ENCODE data around the gene EXPH5.
"Not testable (repeated sequence)": the region's sequence is repeated elsewhere in the genome, so short reads cannot be mapped to it uniquely, and the experiment has no call there.

EXPH5 gene

DNA sequence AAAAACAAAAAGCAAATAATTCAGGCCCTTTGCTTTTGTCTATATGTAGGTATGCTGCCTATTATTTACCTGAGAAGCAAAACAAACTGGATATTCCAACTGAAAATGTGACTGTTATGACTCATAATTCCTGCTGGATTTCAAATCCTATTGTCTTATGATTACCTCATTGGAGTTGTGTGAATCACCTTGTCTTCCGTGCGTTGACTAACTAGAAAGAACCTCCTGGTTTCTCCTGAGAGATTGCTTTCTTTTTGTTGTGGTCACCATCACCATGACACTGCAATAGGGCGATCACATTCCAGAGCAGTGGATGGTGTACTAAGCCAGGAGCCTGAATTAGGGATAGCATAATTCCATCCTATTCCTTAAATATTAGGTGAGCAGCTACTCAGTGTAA, 23.0 kb upstream of the EXPH5 start:
- no peak for DNase-seq (ENCODE audit: low spot score)
- H3K27ac ChIP-seq = no peak overlapping the region
- TF ChIP-seq, protein P1, sequence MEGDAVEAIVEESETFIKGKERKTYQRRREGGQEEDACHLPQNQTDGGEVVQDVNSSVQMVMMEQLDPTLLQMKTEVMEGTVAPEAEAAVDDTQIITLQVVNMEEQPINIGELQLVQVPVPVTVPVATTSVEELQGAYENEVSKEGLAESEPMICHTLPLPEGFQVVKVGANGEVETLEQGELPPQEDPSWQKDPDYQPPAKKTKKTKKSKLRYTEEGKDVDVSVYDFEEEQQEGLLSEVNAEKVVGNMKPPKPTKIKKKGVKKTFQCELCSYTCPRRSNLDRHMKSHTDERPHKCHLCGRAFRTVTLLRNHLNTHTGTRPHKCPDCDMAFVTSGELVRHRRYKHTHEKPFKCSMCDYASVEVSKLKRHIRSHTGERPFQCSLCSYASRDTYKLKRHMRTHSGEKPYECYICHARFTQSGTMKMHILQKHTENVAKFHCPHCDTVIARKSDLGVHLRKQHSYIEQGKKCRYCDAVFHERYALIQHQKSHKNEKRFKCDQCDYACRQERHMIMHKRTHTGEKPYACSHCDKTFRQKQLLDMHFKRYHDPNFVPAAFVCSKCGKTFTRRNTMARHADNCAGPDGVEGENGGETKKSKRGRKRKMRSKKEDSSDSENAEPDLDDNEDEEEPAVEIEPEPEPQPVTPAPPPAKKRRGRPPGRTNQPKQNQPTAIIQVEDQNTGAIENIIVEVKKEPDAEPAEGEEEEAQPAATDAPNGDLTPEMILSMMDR (IDR thresholded peaks at IDR 0.05) = no peak
- no peak overlapping the region for H3K4me3 ChIP-seq

DNA sequence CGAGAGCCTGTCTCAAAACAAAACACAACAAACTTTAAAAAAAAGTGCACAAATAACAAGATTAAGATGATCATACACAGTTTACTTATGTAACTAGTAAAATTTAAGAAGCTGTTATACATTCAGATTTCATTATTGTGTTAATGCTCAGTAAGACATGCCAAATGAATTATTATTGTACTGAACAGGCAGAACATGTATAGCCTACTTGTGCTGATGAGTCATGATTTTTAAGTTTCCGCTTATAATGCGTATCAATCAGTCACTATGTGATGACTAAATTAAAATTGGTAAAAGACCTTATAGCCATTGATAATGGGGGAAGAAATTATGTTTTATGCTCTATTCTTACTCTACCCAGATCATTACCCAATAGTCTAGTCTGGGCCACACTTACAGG, 20.5 kb upstream of the EXPH5 start:
- H3K27ac ChIP-seq = no peak overlapping the region
- TF ChIP-seq, protein P1 (IDR thresholded peaks at IDR 0.05) = no peak
- H3K4me3 ChIP-seq = no peak overlapping the region
- no peak for DNase-seq (ENCODE audit: low spot score)

DNA sequence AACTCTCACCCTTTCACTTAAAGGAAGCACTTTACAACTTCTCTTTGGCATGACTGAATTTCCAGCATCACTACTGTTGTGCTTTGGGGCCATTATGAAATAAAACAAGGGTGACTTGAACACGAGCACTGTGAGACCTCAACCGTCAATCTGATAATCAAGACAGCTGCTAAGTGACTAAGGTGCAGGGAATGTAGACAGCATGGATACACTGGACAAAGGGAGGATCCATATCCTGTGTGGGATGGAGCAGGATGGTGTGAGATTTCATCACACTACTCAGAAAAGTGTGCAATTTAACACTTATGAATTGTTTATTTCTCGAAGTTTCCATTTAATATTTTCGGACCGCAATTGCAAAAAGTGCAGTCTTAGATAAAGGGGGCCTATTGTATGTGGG, 16.1 kb upstream of the EXPH5 start:
- TF ChIP-seq, protein P1 (IDR thresholded peaks at IDR 0.05) = no peak
- Histone ChIP-seq H3K27ac (no peak overlapping the region), H3K4me3 (no peak overlapping the region)
- DNase-seq (ENCODE audit: low spot score) = no peak

DNA sequence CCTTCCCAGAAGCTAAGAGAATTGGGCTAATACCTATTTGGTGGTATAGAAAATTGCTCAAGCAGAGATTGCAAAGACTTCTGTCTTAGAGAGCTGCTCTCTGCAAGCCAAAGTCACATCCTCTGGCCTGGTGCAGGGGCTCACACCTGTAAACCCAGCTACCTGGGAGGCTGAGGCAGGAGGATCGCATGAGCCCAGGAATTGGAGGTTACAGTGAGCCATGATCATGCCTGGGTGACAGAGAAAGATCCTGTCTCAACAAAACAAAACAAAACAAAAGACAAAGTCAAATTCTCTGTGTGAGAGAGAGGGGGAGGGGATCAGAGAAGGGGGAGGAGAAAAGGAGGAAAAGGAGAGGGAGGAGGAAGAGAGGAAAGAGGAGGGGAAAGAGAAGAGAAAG, 15.0 kb upstream of the EXPH5 start:
- DNase-seq (ENCODE audit: low spot score) = no peak
- TF ChIP-seq, protein P1 (IDR thresholded peaks at IDR 0.05) = no peak
- Histone ChIP-seq H3K4me3 (no peak overlapping the region), H3K27ac (no peak overlapping the region)

DNA sequence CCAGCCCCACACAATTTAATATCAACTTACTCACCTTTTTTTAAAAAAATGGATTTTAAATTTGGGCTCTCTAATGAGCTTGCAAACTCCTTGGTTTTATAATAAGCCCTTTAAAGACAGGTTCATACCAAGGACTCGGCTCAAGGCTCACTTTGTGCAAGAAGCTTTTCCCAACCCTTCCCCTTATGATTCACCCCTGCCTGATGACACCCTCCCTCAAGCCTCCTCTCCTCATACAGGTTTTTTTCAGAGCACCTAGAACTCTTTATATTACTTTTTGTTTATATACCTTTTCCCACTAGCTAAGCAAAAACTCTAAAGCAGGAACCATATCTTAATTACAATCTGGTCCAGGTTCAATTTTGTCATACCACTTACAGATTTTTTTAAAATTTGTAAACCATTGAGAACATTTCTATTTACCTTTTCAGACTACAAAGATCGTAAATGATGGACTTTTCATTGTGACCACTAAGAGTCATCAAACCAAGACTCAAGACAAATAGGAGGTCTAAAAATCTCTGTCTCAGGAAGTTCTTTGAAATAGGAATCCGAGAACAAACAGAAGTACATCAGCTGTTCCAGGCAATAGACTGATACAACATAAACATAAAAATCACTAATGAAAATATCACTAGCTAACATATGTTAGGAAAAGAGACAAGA, 13.1 kb upstream of the EXPH5 start:
- H3K27ac ChIP-seq = no peak overlapping the region
- H3K4me3 ChIP-seq = no peak overlapping the region
- TF ChIP-seq, protein P1 (IDR thresholded peaks at IDR 0.05) = no peak
- DNase-seq (ENCODE audit: low spot score) = no peak

DNA sequence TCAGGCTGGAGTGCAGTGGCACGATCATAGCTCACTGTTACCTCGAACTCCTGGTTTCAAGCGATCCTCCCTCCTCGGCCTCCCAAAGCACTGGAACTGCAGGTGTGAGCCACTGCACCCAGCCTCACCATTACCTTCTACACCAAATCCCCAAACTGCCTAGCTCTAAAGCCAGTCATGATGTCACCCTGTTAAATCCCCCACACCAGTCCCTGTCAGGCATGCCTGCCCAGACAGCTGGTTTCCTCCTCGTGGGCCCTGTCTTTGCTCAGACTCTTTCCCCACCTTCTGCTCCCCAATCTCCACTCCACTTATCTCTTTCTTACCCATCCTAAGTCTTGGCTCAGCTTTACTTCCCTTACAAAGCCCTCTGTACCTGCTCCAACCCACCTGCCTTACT, 12.5 kb upstream of the EXPH5 start:
- TF ChIP-seq, protein P1 (IDR thresholded peaks at IDR 0.05) = no peak
- no peak for DNase-seq (ENCODE audit: low spot score)
- Histone ChIP-seq H3K4me3 (no peak overlapping the region), H3K27ac (no peak overlapping the region)

DNA sequence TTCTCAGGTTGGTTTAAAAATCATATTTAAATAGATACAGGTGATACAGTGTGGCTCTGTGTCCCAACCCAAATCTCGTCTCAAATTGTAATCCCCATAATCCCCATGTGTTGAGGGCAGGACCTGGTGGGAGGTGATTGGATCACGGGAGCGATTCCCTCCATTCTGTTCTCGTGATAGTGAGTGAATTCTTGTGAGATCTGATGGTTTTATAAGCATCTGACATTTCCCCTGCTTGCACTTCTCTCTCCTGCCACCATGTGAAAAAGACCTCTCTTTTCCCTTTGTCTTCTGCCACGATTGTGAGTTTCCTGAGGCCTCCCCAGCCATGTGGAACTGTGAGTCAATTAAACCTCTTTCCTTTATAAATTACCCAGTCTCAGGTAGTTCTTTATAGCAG, 9.2 kb upstream of the EXPH5 start:
- DNase-seq (ENCODE audit: low spot score); H3K27ac ChIP-seq; H3K4me3 ChIP-seq: not testable (repeated sequence)

All from coronary artery (tissue), 2 donors.